ENCODE measurements around the gene PIWIL1.

The PIWIL1 gene

GRCh38 chr12:130338794-130339601, 1.3 kb downstream of the PIWIL1 start:
- DNase-seq: no peak

- peak; percentile 40 for DNase-seq
Measured at GRCh38 chr12:130339951-130340350, 2.3 kb downstream of the PIWIL1 start.

GRCh38 chr12:130342442-130342841, 4.8 kb downstream of the PIWIL1 start:
- DNase-seq: no peak

- DNase-seq: no peak
Measured at GRCh38 chr12:130342842-130343241, 5.2 kb downstream of the PIWIL1 start.

GRCh38 chr12:130344529-130344928, 6.8 kb downstream of the PIWIL1 start:
- no peak for DNase-seq

GRCh38 chr12:130345292-130345691, 7.6 kb downstream of the PIWIL1 start:
- DNase-seq: no peak

GRCh38 chr12:130347588-130347987, 9.9 kb downstream of the PIWIL1 start:
- no peak for DNase-seq

- no peak for DNase-seq
Measured at GRCh38 chr12:130350715-130351114, 13.0 kb downstream of the PIWIL1 start.

- no peak for DNase-seq
Measured at GRCh38 chr12:130351326-130351725, 13.6 kb downstream of the PIWIL1 start.

GRCh38 chr12:130353081-130353480, 15.4 kb downstream of the PIWIL1 start:
- no peak for DNase-seq

GRCh38 chr12:130354407-130354806, 16.7 kb downstream of the PIWIL1 start:
- no peak for DNase-seq

- DNase-seq: no peak
Measured at GRCh38 chr12:130356222-130356621, 18.5 kb downstream of the PIWIL1 start.

GRCh38 chr12:130357241-130357640, 19.6 kb downstream of the PIWIL1 start:
- peak; percentile 80 for DNase-seq

- no peak for DNase-seq
Measured at GRCh38 chr12:130357729-130358330, 20.1 kb downstream of the PIWIL1 start.

- no peak for DNase-seq
Measured at GRCh38 chr12:130362060-130362459, 24.4 kb downstream of the PIWIL1 start.

GRCh38 chr12:130364578-130364977, 26.9 kb downstream of the PIWIL1 start:
- DNase-seq: no peak

- no peak for DNase-seq
Measured at GRCh38 chr12:130366159-130366558, 28.5 kb downstream of the PIWIL1 start.

- no peak for DNase-seq
Measured at GRCh38 chr12:130367003-130367402, 29.3 kb downstream of the PIWIL1 start.

GRCh38 chr12:130367523-130367922, 29.8 kb downstream of the PIWIL1 start:
- DNase-seq: no peak

GRCh38 chr12:130369816-130370215, 32.1 kb downstream of the PIWIL1 start:
- DNase-seq: no peak

- DNase-seq: no peak
Measured at GRCh38 chr12:130371296-130371695, 33.6 kb downstream of the PIWIL1 start.

- no peak for DNase-seq
Measured at GRCh38 chr12:130372936-130373335, 35.2 kb downstream of the PIWIL1 start.

GRCh38 chr12:130374083-130374482, 36.4 kb downstream of the PIWIL1 start:
- no peak for DNase-seq

All from DMS79 treated with DMSO at 0.1 percent for 48 hours (cell line).